Mammary epithelial cell (primary cell): ENCODE measurements around the gene CD4.
A peak's percentile ranks its signal among the peaks of the same experiment; 100 is the strongest.

Experiments
- CTCF ChIP-seq, 2 donors: IDR thresholded peaks in 1 of 2; conservative IDR thresholded peaks in 1 of 2; 2 replicates each; pipeline ENCODE4 v1.5.1; 2011 to 2012; ENCODE audit warnings: inconsistent platforms in 2 of 2, low read length in 2 of 2, mild to moderate bottlenecking in 2 of 2, control low read depth in 1 of 2, low read depth in 1 of 2; ENCODE audit not compliant: insufficient read depth in 1 of 2; ENCODE audit errors: extremely low read depth in 1 of 2
- EZH2 ChIP-seq: IDR thresholded peaks from 2 replicates; pipeline ENCODE4 v1.6.1; 2012; ENCODE audit warnings: low read length, inconsistent platforms, borderline replicate concordance

- TF ChIP-seq CTCF (conservative IDR thresholded peaks at IDR 0.05 in 1 of 2, IDR thresholded peaks at IDR 0.05 in 1 of 2; ENCODE audit: extremely low read depth in 1 of 2, insufficient read depth in 1 of 2, low read depth in 1 of 2, low read length in 2 of 2) (no peak), EZH2 (peak; percentile 5)
These were observed 38.1 kb downstream of the CD4 start for GRCh38 chr12:6827437-6827911.
